Endothelial cell of umbilical vein (primary cell): ENCODE data around the gene AGK. TPM values are rescaled to one million over a fixed set of nuclear protein-coding genes. Genes with fewer than 3 reads are reported as not detected.
A peak's percentile ranks its signal among the peaks of the same experiment; 100 is the strongest.

Experiments
- BruUV-seq: library from RNA; stranded (reverse); fragments of 400-500 nt; replicated peaks from 2 replicates; lab custom pipeline; 2021; lab: Mats Ljungman, UMichigan
- CTCF ChIA-PET: fragments of 300-600, 350-600 bp; sonication (Branson Sonifier 250); formaldehyde crosslinking; loops from one replicate; lab custom pipeline; 2021; ENCODE audit warnings: antibody characterized with exemption, inconsistent platforms; lab: Charles Lee
- POLR2A ChIA-PET: fragments of 300-600, 350-600 bp; sonication (Branson Sonifier 250); formaldehyde crosslinking; loops from one replicate; lab custom pipeline; 2021; ENCODE audit warnings: antibody characterized with exemption, inconsistent platforms; lab: Charles Lee
- DNase-seq: peaks from one replicate; pipeline ENCODE4 v3.0.0-alpha.2; 2011; ENCODE audit warnings: low read depth, low spot score
- FAIRE-seq: peaks from 2 replicates; lab custom pipeline; 2011; peaks lifted over from hg19 to GRCh38; lab: Jason Lieb, UNC
- H2AFZ ChIP-seq: 2 replicates; pipeline ENCODE4 v1.6.0; 2012; ENCODE audit warnings: low read depth, low read length, control low read depth, inconsistent platforms
- H3K27ac ChIP-seq: 2 replicates; pipeline ENCODE4 v1.5.1; 2011; ENCODE audit warnings: low read depth, mild to moderate bottlenecking, control low read depth, low read length, moderate library complexity; ENCODE audit not compliant: insufficient read depth
- H3K27me3 ChIP-seq, 2 experiments: 2 replicates each; pipeline versions ENCODE4 v1.6.0 to v1.6.1; 2011; ENCODE audit warnings: low read length in 2 of 2, mixed read lengths in 1 of 2; ENCODE audit not compliant: control insufficient read depth in 2 of 2, insufficient read depth in 2 of 2
- H3K36me3 ChIP-seq, 2 experiments: 2 replicates in 1 of 2; 3 replicates in 1 of 2; pipeline ENCODE4 v1.5.1; 2011; ENCODE audit warnings: low read length in 2 of 2, mild to moderate bottlenecking in 1 of 2, moderate library complexity in 1 of 2; ENCODE audit not compliant: control insufficient read depth in 2 of 2, insufficient read depth in 2 of 2; ENCODE audit errors: extremely low read depth in 1 of 2
- H3K4me1 ChIP-seq: 3 replicates; pipeline ENCODE4 v1.5.1; 2011; ENCODE audit warnings: mild to moderate bottlenecking, low read length; ENCODE audit not compliant: control insufficient read depth, insufficient read depth; ENCODE audit errors: extremely low read depth
- H3K4me2 ChIP-seq: 2 replicates; pipeline ENCODE4 v1.6.1; 2011; ENCODE audit warnings: low read length, control low read depth, mixed read lengths; ENCODE audit not compliant: insufficient read depth
- H3K4me3 ChIP-seq, 3 experiments: fragments of 200-600 bp in 1 of 3; sonication (generic), shearing (Covaris generic) in 1 of 3; replicated peaks in 1 of 3; 2 replicates each; pipeline ENCODE4 v1.5.1; 2011 to 2016; ENCODE audit warnings: control low read depth in 3 of 3, low read length in 3 of 3, mild to moderate bottlenecking in 2 of 3, inconsistent platforms in 1 of 3, low read depth in 1 of 3, moderate library complexity in 1 of 3; ENCODE audit not compliant: insufficient read depth in 1 of 3
- H3K79me2 ChIP-seq: 2 replicates; pipeline ENCODE4 v1.6.0; 2012; ENCODE audit warnings: low read length, inconsistent platforms; ENCODE audit not compliant: control insufficient read depth, insufficient read depth
- H3K9ac ChIP-seq: replicated peaks from 2 replicates; pipeline ENCODE3; 2011; ENCODE audit warnings: low read length, control low read depth; ENCODE audit not compliant: insufficient read depth; ENCODE audit errors: extremely low read depth
- H3K9me1 ChIP-seq: replicated peaks from 3 replicates; pipeline ENCODE4 v1.6.0; 2011; ENCODE audit warnings: mild to moderate bottlenecking, low read length; ENCODE audit not compliant: control insufficient read depth, insufficient read depth; ENCODE audit errors: extremely low read depth
- H3K9me3 ChIP-seq: replicated peaks from 2 replicates; pipeline ENCODE4 v1.5.1; 2012; ENCODE audit warnings: low read length, inconsistent platforms; ENCODE audit not compliant: control insufficient read depth, insufficient read depth
- H4K20me1 ChIP-seq: replicated peaks from 2 replicates; pipeline ENCODE3; 2011; ENCODE audit warnings: mild to moderate bottlenecking, low read length; ENCODE audit not compliant: control insufficient read depth, insufficient read depth; ENCODE audit errors: extremely low read depth
- EZH2 ChIP-seq: IDR thresholded peaks from 2 replicates; pipeline ENCODE4 v1.6.1; 2012; ENCODE audit warnings: borderline replicate concordance, low read depth, mild to moderate bottlenecking, moderate library complexity, low read length, inconsistent platforms; ENCODE audit not compliant: severe bottlenecking
- FOS ChIP-seq: IDR thresholded peaks from 2 replicates; pipeline ENCODE4 v1.6.1; 2011; ENCODE audit warnings: mild to moderate bottlenecking, low read length, moderate library complexity, borderline replicate concordance; ENCODE audit not compliant: insufficient read depth
- JUN ChIP-seq: IDR thresholded peaks from 2 replicates; pipeline ENCODE4 v1.6.1; 2011; ENCODE audit warnings: borderline replicate concordance, low read depth; ENCODE audit not compliant: insufficient read length, insufficient read depth
- MAX ChIP-seq: IDR thresholded peaks from 2 replicates; pipeline ENCODE4 v1.6.1; 2011; ENCODE audit not compliant: insufficient read depth, insufficient read length
- POLR2A ChIP-seq: IDR thresholded peaks from 2 replicates; pipeline ENCODE4 v1.6.1; 2012; ENCODE audit warnings: low read depth, mild to moderate bottlenecking, control low read depth, low read length
- POLR2AphosphoS5 ChIP-seq: IDR thresholded peaks from 2 replicates; pipeline ENCODE4 v1.6.1; 2012; ENCODE audit warnings: low read depth, mild to moderate bottlenecking, control low read depth, low read length, moderate library complexity; ENCODE audit not compliant: insufficient read depth
- dilution Hi-C: fragments of 300-500 bp; cut with MboI; formaldehyde crosslinking; loops from one replicate; pipeline ENCODE4 v1.15.0; 2019; ENCODE audit warnings: low sequenced_read_pairs; ENCODE audit not compliant: extremely low pct_ligation_motif_present
- intact Hi-C: fragments of 100-400 bp; cut with micrococcal nuclease; formaldehyde crosslinking; loops from one replicate; pipeline ENCODE4 v1.10.0; 2022
- polyA plus RNA-seq, 4 experiments: library from polyadenylated mRNA; depleted of rRNA in 3 of 4; stranded (reverse) in 3 of 4; unstranded in 1 of 4; fragments of >200 nt; gene quantifications; 2 replicates each; pipeline versions ENCODE4 v1.2.1 to v1.2.3, GENCODE V29; 2011 to 2012; ENCODE audit warnings: missing spikeins in 1 of 4
- total RNA-seq: library from RNA; stranded (reverse); gene quantifications from 2 replicates; pipeline ENCODE4 v1.2.3, GENCODE V29; 2021

AGK gene
- total and polyA plus RNA-seq, 2 donors (not counting 3 experiments of a cell fraction or from before 2014, with no cell fraction given): 23.6 to 34.3 TPM

- intact Hi-C loops: no loop called here
- H3K4me1 ChIP-seq: peaks cover 24% of the 10 kb centered on the region
- DNase-seq: peak; percentile 87
- peak; percentile 67 for FAIRE-seq
- dilution Hi-C loops: no loop called here
- H3K9ac ChIP-seq: no peak overlapping the region
- no peak for TF ChIP-seq POLR2AphosphoS5
- no peak for TF ChIP-seq EZH2
- TF ChIP-seq JUN: no peak
- no peaks in the 10 kb centered on the region for H3K79me2 ChIP-seq
- no peak overlapping the region for H3K4me3 ChIP-seq
- CTCF ChIA-PET: interaction anchor here (0.9 to 4.1 kb wide), 4 partner anchors 10 to 126 kb away, joined by 3 to 29 read pairs (median 14); partner anchors contain the start of gene SSBP1
- POLR2A ChIA-PET: no interaction called here
- BruUV-seq: no TSS peak
- no peak overlapping the region for H2AFZ ChIP-seq
- H3K36me3 ChIP-seq: peaks cover 14 to 19% of the 10 kb centered on the region in 2 experiments
- no peaks in the 10 kb centered on the region for H3K9me1 ChIP-seq
- no peaks in the 10 kb centered on the region for H3K27me3 ChIP-seq
- no peaks in the 10 kb centered on the region for H4K20me1 ChIP-seq
- H3K4me2 ChIP-seq: no peak overlapping the region
- H3K27ac ChIP-seq: no peak overlapping the region
- no peaks in the 10 kb centered on the region for H3K9me3 ChIP-seq
Measured at GRCh38 chr7:141660259-141660658, 109.0 kb downstream of the AGK start.

- FAIRE-seq: peak; percentile 83
- intact Hi-C loops (loop anchor here (1.0 to 2.0 kb wide), 2 partner anchors 11 to 38 kb away; no protein-coding TSS in a partner anchor), dilution Hi-C loops (no loop called here)
- no peak overlapping the region for H2AFZ ChIP-seq
- no peaks in the 10 kb centered on the region for H4K20me1 ChIP-seq
- H3K36me3 ChIP-seq: peaks cover 14 to 24% of the 10 kb centered on the region in 2 experiments
- H3K27ac ChIP-seq: peak overlapping the region; percentile 76
- no peak overlapping the region for H3K4me3 ChIP-seq
- TF ChIP-seq EZH2: no peak
- peak; percentile 55 for TF ChIP-seq FOS
- TF ChIP-seq JUN: peak; percentile 22
- no peak for TF ChIP-seq MAX
- TF ChIP-seq POLR2A: peak; percentile 17
- no peaks in the 10 kb centered on the region for H3K27me3 ChIP-seq
- ChIA-PET POLR2A (no interaction called here), CTCF (interaction anchor here (0.7 to 4.1 kb wide), 4 partner anchors 9 to 123 kb away, joined by 3 to 29 read pairs (median 11); partner anchors contain the start of gene SSBP1)
- H3K9me3 ChIP-seq: no peaks in the 10 kb centered on the region
- peak; percentile 90 for DNase-seq
- no peaks in the 10 kb centered on the region for H3K9me1 ChIP-seq
- no TSS peak for BruUV-seq
- peaks cover 24% of the 10 kb centered on the region for H3K4me1 ChIP-seq
- peak overlapping the region; percentile 8 for H3K4me2 ChIP-seq
- H3K79me2 ChIP-seq: no peaks in the 10 kb centered on the region
- no peak overlapping the region for H3K9ac ChIP-seq
Measured at GRCh38 chr7:141663081-141663849, 112.1 kb downstream of the AGK start.
